Measurements from ENCODE around the gene SLC40A1. TPM values are rescaled to one million over a fixed set of nuclear protein-coding genes. Genes with fewer than 3 reads are reported as not detected.

Gene SLC40A1
- total RNA-seq, 1 donor from 2014 or later: not detected

DNA sequence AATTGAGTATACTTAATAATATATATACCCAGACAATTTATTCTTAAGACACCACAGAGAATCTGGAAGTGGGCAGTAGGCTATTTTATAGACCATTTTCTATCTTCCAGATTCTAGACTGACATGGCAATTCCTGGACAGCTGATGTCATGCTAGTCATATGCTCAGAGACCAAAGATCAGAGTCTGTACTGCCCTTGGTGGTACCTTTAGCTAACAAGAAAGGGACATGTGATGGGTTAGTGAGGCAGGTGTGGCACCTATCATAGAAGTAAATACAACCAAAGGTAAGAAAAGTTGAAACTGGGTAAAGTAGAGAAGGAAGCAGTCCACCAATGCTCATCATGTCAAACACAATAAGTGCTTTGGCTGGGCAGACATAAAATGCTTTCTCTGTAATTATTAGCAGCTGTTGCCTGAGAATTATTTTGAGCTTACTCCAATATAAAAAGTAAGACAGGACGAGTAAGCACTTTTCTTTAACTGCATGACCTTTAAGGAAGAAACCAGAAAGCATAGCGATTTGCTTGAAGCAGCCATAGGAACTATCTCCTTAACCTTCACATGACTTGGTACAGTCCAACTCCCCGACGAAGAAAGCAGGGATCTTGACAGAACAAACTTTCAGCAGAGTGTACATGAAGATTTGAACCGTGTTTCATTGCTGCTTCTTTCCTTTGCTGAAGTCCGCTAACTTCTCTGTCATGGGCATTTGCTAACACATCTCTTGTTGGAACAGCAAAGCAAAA lies 47.1 kb downstream of the SLC40A1 start:
- no peaks in the 10 kb centered on the region for H4K20me1 ChIP-seq (ENCODE audit: low read depth)
- Mint-ChIP-seq H3K27me3 (ENCODE audit: insufficient read depth, low read depth) (peaks cover 4% of the 10 kb centered on the region), H3K4me3 (no peak overlapping the region), H3K27ac (no peak overlapping the region), H3K9me3 (no peaks in the 10 kb centered on the region), H3K4me1 (no peaks in the 10 kb centered on the region), H3K36me3 (no peaks in the 10 kb centered on the region)
- no peak overlapping the region for H3K4me2 ChIP-seq
- H3K79me2 ChIP-seq (ENCODE audit: low read depth): no peaks in the 10 kb centered on the region
- no peak overlapping the region for H3K27ac ChIP-seq
- H3K36me3 ChIP-seq: no peaks in the 10 kb centered on the region
- no peaks in the 10 kb centered on the region for H3F3A ChIP-seq (ENCODE audit: low read depth)
- no peak overlapping the region for H2AFZ ChIP-seq (replicated peaks)
- H3K27me3 ChIP-seq: no peaks in the 10 kb centered on the region
- H3K9me3 ChIP-seq (ENCODE audit: low read depth): no peaks in the 10 kb centered on the region
- DNase-seq (ENCODE audit: low spot score): no peak
- no peak overlapping the region for H3K4me3 ChIP-seq
- H3K4me1 ChIP-seq: no peaks in the 10 kb centered on the region
- TF ChIP-seq EZH2phosphoT487 (IDR thresholded peaks at IDR 0.05): no peak
- no peak for TF ChIP-seq EZH2 (IDR thresholded peaks at IDR 0.05)
- TF ChIP-seq, protein P1, sequence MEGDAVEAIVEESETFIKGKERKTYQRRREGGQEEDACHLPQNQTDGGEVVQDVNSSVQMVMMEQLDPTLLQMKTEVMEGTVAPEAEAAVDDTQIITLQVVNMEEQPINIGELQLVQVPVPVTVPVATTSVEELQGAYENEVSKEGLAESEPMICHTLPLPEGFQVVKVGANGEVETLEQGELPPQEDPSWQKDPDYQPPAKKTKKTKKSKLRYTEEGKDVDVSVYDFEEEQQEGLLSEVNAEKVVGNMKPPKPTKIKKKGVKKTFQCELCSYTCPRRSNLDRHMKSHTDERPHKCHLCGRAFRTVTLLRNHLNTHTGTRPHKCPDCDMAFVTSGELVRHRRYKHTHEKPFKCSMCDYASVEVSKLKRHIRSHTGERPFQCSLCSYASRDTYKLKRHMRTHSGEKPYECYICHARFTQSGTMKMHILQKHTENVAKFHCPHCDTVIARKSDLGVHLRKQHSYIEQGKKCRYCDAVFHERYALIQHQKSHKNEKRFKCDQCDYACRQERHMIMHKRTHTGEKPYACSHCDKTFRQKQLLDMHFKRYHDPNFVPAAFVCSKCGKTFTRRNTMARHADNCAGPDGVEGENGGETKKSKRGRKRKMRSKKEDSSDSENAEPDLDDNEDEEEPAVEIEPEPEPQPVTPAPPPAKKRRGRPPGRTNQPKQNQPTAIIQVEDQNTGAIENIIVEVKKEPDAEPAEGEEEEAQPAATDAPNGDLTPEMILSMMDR (IDR thresholded peaks at IDR 0.05): no peak
- no peak overlapping the region for H3K9ac ChIP-seq

DNA sequence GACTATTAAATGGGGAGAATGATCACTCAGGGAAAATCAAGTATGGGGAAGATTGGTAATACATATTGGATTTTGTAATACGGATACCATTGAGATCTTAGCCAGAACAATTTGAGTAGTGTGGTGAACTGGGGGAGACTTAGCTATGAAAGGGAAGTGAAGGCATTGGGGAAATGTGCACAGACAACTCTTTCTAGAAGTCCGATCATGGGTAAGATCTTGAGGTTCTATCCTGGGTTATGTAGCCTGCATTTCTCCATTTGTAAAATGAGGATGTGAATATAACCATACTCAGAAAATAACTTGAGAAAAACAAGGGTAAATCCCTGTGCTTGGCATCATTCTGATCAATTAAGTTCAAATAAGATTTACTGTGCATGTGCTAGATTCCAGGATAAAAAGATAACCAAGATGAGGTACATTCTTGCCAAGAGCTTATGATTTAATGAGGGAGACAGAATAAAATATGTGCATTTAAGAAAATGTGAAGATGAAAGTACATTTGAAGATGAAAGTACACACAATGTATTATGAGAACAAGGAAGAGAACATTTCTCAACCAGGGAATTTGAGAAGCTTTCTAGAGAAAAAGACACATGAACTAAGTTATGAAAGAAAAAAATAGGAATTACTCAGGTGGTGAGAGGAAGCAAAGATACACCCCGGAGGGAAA lies 49.5 kb downstream of the SLC40A1 start:
- Mint-ChIP-seq H3K4me1 (no peaks in the 10 kb centered on the region), H3K36me3 (no peaks in the 10 kb centered on the region), H3K9me3 (no peaks in the 10 kb centered on the region), H3K27me3 (ENCODE audit: insufficient read depth, low read depth) (peaks cover 4% of the 10 kb centered on the region), H3K27ac (no peak overlapping the region), H3K4me3 (no peak overlapping the region)
- Histone ChIP-seq H4K20me1 (ENCODE audit: low read depth) (no peaks in the 10 kb centered on the region), H3K79me2 (ENCODE audit: low read depth) (no peaks in the 10 kb centered on the region), H3F3A (ENCODE audit: low read depth) (no peaks in the 10 kb centered on the region), H3K9me3 (ENCODE audit: low read depth) (no peaks in the 10 kb centered on the region), H2AFZ (replicated peaks) (no peak overlapping the region), H3K4me1 (no peaks in the 10 kb centered on the region), H3K4me2 (no peak overlapping the region), H3K27me3 (no peaks in the 10 kb centered on the region), H3K9ac (no peak overlapping the region), H3K36me3 (no peaks in the 10 kb centered on the region), H3K27ac (no peak overlapping the region), H3K4me3 (no peak overlapping the region)
- no peak for TF ChIP-seq EZH2phosphoT487 (IDR thresholded peaks at IDR 0.05)
- TF ChIP-seq, protein P1 (IDR thresholded peaks at IDR 0.05): no peak
- DNase-seq (ENCODE audit: low spot score): no peak

DNA sequence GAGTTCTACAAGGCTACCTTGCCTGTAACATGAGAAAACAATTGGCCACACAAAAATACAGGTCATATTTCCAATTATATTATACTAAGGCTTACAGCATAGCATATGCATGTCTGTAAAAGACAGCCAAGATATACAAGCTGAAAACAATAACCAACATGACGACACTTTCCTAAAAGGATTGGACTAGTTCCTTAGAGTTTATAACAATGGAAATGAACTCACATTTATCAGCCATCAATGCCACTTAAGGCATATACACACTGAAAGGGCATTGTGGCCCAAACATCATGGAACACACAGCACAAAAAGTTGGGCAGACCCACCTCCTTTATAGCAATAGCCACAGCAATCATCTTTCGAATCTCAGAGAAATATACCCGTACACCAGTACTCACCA lies 52.0 kb downstream of the SLC40A1 start:
- Histone ChIP-seq H4K20me1 (ENCODE audit: low read depth) (no peaks in the 10 kb centered on the region), H3K4me2 (no peak overlapping the region), H3K9ac (no peak overlapping the region), H2AFZ (replicated peaks) (no peak overlapping the region), H3K27ac (no peak overlapping the region), H3K9me3 (ENCODE audit: low read depth) (no peaks in the 10 kb centered on the region), H3K79me2 (ENCODE audit: low read depth) (no peaks in the 10 kb centered on the region), H3K4me1 (no peaks in the 10 kb centered on the region), H3F3A (ENCODE audit: low read depth) (no peaks in the 10 kb centered on the region), H3K36me3 (no peaks in the 10 kb centered on the region), H3K27me3 (no peaks in the 10 kb centered on the region), H3K4me3 (no peak overlapping the region)
- Mint-ChIP-seq H3K36me3 (no peaks in the 10 kb centered on the region), H3K4me3 (no peak overlapping the region), H3K27me3 (ENCODE audit: insufficient read depth, low read depth) (no peaks in the 10 kb centered on the region), H3K9me3 (no peaks in the 10 kb centered on the region), H3K4me1 (no peaks in the 10 kb centered on the region), H3K27ac (no peak overlapping the region)
- TF ChIP-seq, protein P1 (IDR thresholded peaks at IDR 0.05): no peak
- TF ChIP-seq EZH2 (IDR thresholded peaks at IDR 0.05) (no peak), EZH2phosphoT487 (IDR thresholded peaks at IDR 0.05) (no peak)
- no peak for DNase-seq (ENCODE audit: low spot score)
